GM20431 (cell line): ENCODE measurements around the gene DCDC2B.

Experiments used
- in situ Hi-C: fragments of 300-500 bp; cut with MseI, MboI; formaldehyde crosslinking; loops from one replicate; pipeline ENCODE4 v1.15.0; 2020; ENCODE audit warnings: low sequenced_read_pairs; ENCODE audit not compliant: unreplicated experiment

The DCDC2B gene

GRCh38 chr1:32221980-32222755 is 13.3 kb downstream of the DCDC2B start, which contains the start of the genes EIF3I and TMEM234:
Gene EIF3I (plus strand): TSS chr1:32222407. CDS start chr1:32222442, 35 bp downstream.
Gene TMEM234 (minus strand): TSS chr1:32222353. CDS start chr1:32222322, 31 bp downstream.
- in situ Hi-C loops = no loop called here

DNA sequence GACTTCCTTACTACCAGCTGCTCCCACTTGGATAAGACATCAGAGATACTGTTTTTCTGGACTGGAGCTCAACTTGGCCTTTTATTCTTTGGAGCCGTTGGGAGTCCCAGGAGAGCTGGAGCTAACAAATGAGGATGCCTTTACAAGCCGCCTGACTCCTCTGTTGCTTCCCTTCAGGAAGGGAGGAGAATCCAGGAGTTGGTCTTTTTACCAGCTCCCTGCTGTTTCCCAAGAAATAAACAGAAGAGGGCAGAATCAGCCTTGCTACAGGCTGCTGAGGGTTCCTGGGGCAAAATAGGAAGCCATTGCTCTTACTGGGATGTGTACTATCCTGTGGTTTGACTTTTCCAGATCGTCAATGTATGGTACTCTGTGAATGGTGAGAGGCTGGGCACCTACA is 14.8 kb downstream of the DCDC2B start:
- in situ Hi-C loops = no loop called here

DNA sequence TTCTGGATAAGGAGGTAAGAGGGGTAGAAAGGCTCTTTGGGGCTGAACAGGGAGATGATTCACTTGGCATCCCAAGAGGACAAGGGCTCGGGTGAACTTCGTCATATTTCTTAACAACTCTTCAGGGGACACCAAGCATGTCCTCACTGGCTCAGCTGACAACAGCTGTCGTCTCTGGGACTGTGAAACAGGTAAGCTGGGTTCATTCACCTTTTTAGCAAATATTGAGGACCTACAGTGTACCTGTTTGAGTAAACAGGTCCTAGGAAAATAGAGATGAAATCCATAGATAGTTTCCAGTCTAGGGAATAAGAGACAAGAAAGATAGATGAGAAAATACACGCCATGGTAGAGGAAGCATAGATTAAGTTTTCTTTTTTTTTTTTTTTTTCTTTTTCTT is 15.4 kb downstream of the DCDC2B start:
- in situ Hi-C loops = no loop called here

GRCh38 chr1:32228771-32229170 is 19.9 kb downstream of the DCDC2B start:
- in situ Hi-C loops = no loop called here

GRCh38 chr1:32231843-32232432 is 23.0 kb downstream of the DCDC2B start:
- in situ Hi-C loops = no loop called here

DNA sequence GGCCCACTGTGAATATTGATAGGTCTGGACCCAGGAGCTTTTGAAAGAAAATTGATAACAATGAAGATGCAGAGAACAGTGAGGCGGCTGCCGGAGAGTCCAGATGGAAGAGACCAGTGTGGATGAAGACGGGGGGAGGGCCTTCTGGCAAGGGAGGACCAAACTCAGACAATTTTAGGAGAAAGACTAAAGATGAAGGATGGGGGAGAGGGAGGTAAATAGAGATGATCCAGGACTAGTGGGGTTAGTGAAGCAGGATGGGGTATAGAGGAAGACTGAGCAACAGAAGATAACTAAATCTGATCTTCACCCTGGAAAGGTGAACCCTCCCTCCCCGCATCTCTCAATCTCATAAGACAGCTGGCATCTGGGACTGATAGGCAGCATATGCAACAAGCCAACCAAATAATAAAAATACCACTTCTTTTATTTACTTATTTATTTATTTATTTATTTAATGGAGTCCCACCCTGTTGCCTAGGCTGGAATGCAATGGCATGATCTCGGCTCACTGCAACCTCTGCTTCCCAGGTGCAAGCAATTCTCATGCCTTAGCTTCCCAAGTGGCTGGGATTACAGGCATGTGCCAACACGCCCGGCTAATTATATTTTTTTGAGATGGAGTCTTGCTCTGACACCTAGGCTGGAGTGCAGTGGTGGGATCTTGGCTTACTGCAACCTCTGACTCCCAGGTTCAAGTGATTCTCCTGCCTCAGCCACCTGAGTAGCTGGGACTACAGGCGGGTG is 23.8 kb downstream of the DCDC2B start:
- in situ Hi-C loops = no loop called here

DNA sequence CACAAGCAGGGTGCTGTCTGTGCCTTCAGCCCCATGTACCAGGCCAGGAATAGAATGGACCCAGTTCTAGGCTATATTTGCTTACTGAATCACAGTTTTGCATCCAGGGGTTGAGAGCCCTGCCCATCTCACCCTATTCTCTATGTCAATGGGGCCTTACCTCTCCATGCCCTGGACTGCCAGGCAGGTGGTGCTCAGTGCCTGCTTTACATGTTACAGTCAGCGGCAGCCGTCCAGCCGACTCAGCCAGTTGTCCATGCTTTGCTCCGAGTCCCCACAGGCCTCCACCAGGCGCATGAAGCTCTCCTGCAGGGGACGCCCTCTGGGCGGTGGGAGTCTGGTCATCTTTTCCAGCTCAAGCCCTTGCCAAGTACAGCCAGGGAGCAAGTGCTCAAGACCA is 25.9 kb downstream of the DCDC2B start:
- in situ Hi-C loops = no loop called here

- in situ Hi-C loops = no loop called here
Measured at GRCh38 chr1:32239337-32239736, 30.4 kb downstream of the DCDC2B start.

DNA sequence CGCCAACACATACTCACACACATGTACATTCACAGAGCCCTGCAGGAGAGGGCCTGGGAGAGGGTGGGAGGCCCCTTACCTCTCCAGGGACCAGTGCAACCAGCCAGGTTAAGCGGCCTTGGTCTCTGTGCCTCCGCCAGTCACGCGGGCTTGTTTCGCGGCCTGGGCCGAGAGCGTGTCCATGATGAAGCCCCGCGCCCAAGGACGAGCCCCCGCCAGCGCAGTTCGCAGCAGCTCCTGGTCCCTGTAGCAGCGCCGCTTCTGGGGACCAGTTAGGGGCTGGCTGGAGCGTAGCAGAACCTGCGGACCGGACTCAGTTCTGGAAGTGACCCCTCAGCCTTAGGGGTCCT is 30.9 kb downstream of the DCDC2B start:
- in situ Hi-C loops = no loop called here

GRCh38 chr1:32240140-32240951 is 31.5 kb downstream of the DCDC2B start:
- in situ Hi-C loops = no loop called here

DNA sequence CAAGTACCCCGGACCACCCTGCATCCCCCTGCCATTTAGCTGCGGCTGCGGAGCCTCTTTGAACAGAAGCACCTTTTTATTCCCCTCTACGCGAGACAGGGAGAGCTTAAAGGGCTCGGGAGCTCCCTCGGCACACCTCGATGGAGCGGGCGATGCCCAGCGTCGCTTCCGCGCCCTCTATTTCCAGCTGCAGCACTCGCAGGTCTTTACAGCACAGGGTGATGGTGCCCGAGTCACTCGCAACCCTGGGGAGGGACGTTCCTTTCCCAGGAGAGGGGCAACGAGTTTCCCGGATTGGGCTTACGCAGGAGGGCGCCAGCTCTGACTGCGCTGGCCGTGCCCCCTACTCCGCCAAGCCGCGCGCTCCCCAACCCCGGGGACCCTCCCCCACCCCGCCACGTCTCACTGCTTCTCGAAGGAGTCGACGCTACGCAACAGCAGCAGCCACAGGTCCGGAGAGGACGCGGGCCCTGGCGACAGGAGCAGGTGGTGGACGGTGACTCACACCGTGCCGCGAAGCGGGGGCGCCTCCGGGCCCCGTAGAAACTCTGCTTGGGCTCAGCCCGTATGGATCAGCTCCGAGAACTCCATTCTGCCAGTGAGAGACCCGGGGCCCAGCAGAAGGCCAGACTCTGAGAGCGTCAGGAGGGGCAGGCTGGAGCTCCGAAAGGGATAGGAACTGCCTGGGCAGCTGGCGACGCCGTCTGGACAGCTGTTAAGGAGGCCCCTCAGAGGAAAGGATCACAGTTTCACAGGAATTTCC is 32.3 kb downstream of the DCDC2B start:
- in situ Hi-C loops = no loop called here

GRCh38 chr1:32242341-32242851 is 33.5 kb downstream of the DCDC2B start:
- in situ Hi-C loops = no loop called here

DNA sequence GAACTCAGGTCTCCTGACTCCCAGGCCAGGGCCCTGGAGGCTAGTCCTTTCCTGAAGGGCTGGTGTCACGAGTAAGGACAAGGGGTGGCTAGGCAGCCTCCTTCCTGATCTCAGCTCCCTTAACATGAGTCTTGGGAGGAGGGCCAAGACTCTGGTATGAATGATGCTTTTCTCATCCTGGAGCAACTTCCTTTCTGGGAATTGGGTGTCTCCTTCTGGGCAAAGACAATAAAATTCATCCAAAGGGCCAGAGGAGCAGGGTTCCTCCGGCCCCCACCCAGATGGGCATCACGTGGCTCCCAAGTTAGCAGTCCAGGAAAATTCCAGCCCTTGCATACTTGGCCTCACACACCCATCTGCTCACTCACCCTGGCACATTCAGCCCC is 38.0 kb downstream of the DCDC2B start, which contains the start of gene FAM167B:
Gene FAM167B, plus strand, starts transcription at position 335 of the 386 bp plus-strand sequence. CDS start 200 bp downstream, outside the sequence.
- in situ Hi-C loops = no loop called here

DNA sequence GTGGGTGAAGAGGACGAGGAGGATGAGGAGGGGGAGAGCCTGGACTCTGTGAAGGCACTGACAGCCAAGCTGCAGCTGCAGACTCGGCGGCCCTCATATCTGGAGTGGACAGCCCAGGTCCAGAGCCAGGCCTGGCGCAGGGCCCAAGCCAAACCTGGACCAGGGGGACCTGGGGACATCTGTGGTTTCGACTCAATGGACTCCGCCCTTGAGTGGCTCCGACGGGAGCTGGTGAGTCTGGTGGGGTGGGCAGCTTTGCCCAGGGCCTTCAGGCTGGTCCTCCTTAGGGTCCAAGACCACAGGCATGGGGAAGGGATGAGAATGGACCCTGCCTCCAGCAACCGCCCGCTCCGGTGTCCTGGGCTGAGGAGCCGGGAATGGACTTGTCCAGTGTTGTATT is 38.6 kb downstream of the DCDC2B start:
- in situ Hi-C loops = no loop called here

DNA sequence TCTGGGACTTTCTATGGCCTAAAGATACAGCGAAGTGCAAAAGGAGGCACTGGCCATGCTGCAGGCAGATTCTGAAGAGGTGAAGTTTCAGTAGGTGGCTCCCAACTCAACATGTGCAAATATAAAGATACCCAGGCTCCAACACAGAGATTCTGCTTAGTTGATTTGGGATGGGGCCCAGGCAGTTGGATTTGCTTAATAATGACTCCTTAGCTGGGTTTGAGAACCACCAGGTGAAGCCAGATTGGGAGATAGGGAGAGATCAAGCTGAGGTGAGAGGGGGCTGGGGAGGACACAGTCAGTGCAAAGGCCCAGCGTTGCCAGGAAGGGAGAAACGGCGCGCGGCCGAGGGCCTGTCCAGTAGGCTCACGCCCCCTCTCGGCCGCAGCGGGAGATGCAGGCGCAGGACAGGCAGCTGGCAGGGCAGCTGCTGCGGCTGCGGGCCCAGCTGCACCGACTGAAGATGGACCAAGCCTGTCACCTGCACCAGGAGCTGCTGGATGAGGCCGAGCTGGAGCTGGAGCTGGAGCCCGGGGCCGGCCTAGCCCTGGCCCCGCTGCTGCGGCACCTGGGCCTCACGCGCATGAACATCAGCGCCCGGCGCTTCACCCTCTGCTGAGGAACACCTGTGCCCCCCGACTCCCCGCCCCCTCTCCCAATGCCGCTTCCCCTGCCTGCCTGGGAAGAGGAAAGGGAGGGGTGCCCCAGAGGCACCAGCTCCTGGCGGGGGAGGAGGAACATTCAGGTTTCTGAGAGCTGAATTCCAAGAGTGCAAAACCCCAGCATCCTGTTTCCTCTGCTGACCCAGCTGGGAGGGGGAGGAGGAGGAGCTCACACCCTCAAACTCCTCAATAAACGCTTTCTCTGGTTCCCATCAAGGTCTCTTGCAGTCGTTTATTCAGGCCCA is 39.3 kb downstream of the DCDC2B start:
- in situ Hi-C loops = no loop called here

- in situ Hi-C loops = no loop called here
Measured at GRCh38 chr1:32249831-32250525, 41.1 kb downstream of the DCDC2B start.

DNA sequence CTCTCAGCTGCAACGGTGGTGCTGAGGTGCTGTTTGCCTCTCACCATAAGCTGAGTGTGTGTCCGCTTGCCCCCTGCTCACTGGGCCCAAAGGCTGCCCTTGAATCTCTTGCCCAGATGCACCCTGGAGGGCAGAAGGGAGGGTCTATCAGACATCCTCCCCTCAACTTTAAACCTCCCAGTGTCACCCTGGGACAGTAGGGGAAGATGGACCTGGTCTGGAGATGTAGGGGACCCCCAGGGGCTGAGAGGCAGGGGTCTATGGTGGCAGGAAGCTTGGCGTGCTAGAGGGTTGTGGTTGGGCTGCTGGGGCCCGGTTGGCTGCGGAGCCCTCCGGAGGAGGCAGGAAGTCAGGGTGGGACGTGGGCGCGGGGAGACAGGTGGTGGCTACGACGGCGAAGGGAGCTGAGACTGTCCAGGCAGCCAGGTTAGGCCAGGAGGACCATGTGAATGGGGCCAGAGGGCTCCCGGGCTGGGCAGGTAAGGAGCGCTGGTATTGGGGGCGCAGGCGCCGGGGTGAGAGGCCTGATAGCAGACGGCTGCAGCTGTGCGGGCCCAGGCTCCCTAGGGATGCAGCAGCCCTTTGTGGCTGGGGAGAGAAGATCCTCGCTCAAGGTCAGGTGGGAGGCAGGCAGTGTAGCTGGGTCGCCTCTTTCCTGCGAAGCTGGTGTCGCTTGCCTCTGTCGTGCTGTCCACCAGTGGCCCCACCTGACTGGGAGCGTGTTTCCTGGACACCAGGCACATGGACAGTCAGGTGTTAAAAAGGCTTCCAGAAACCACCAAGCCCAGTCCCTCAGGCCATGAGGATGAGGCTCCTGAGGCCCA is 42.2 kb downstream of the DCDC2B start, which contains the start of gene LCK:
Gene LCK, plus strand, starts transcription at position 373 of the 824 bp plus-strand sequence. CDS start 23,065 bp downstream, outside the sequence.
- in situ Hi-C loops = no loop called here
